OCI-LY1 (cell line): ENCODE results near the gene KHDC1L.

Experiments used
- H2AFZ ChIP-seq: fragments of 200-600 bp; sonication (generic), shearing (Covaris generic); 2 replicates; pipeline ENCODE4 v1.6.0; 2014; ENCODE audit warnings: antibody characterized with exemption, mild to moderate bottlenecking, low read length
- H3F3A ChIP-seq: fragments of 200-600 bp; sonication (generic), shearing (Covaris generic); 2 replicates; pipeline ENCODE4 v1.6.0; 2014; ENCODE audit warnings: mild to moderate bottlenecking, antibody characterized with exemption, low read length, moderate library complexity; ENCODE audit not compliant: insufficient read depth
- H3K27ac ChIP-seq: fragments of 200-600 bp; sonication (generic); 2 replicates; pipeline ENCODE4 v1.5.1; 2014; ENCODE audit warnings: low read length, mixed run types, mild to moderate bottlenecking, low read depth; ENCODE audit not compliant: poor library complexity, severe bottlenecking
- H3K27me3 ChIP-seq: fragments of 200-600 bp; sonication (generic); 2 replicates; pipeline ENCODE4 v1.6.0; 2014; ENCODE audit warnings: antibody characterized with exemption, mild to moderate bottlenecking, low read length, moderate library complexity; ENCODE audit not compliant: insufficient read depth
- H3K36me3 ChIP-seq: fragments of 200-600 bp; sonication (generic); 2 replicates; pipeline ENCODE4 v1.6.1; 2014; ENCODE audit warnings: mild to moderate bottlenecking, antibody characterized with exemption, low read length, moderate library complexity, mixed read lengths; ENCODE audit not compliant: insufficient read depth
- H3K4me1 ChIP-seq: fragments of 200-600 bp; sonication (generic); 2 replicates; pipeline ENCODE4 v1.5.1; 2014; ENCODE audit warnings: mild to moderate bottlenecking, low read length, moderate library complexity; ENCODE audit not compliant: insufficient read depth, severe bottlenecking
- H3K4me2 ChIP-seq: fragments of 200-600 bp; sonication (generic), shearing (Covaris generic); 2 replicates; pipeline ENCODE4 v1.6.1; 2014; ENCODE audit warnings: low read length
- H3K4me3 ChIP-seq: fragments of 200-600 bp; sonication (generic); 2 replicates; pipeline ENCODE4 v1.5.1; 2014; ENCODE audit warnings: low read length, low read depth, mild to moderate bottlenecking, mixed read lengths; ENCODE audit not compliant: poor library complexity, severe bottlenecking
- H3K79me2 ChIP-seq: fragments of 200-600 bp; shearing (Covaris generic); 2 replicates; pipeline ENCODE4 v1.6.1; 2016; ENCODE audit warnings: mixed run types, low read length, mixed read lengths; ENCODE audit not compliant: insufficient read depth
- H3K9ac ChIP-seq: fragments of 200-600 bp; sonication (generic), shearing (Covaris generic); 2 replicates; pipeline ENCODE4 v1.6.1; 2014; ENCODE audit warnings: mild to moderate bottlenecking, low read length, mixed read lengths
- H3K9me2 ChIP-seq: fragments of 200-600 bp; sonication (generic), shearing (Covaris generic); 2 replicates; pipeline ENCODE4 v1.6.1; 2014; ENCODE audit warnings: low read depth, mild to moderate bottlenecking, low read length, mixed read lengths
- H3K9me3 ChIP-seq: fragments of 200-600 bp; shearing (Covaris generic); 2 replicates; pipeline ENCODE4 v1.6.1; 2014; ENCODE audit warnings: low read length, mixed read lengths
- H4K20me1 ChIP-seq: fragments of 200-600 bp; sonication (generic), shearing (Covaris generic); 2 replicates; pipeline ENCODE4 v1.6.0; 2016; ENCODE audit warnings: mild to moderate bottlenecking, low read length; ENCODE audit not compliant: insufficient read depth
- CTCF ChIP-seq: fragments of 200-600 bp; sonication (generic), shearing (Covaris generic); IDR thresholded peaks from 2 replicates; pipeline ENCODE4 v1.5.1; 2017; ENCODE audit warnings: mild to moderate bottlenecking, antibody characterized with exemption, low read length, moderate library complexity, mixed read lengths
- EZH2 ChIP-seq: fragments of 200-600 bp; sonication (generic), shearing (Covaris generic); IDR thresholded peaks from 2 replicates; pipeline ENCODE4 v1.8.0; 2017; ENCODE audit warnings: borderline replicate concordance, mixed run types, mild to moderate bottlenecking, antibody characterized with exemption, low read length, moderate library complexity, mixed read lengths

The KHDC1L gene

GRCh38 chr6:73177221-73177944, 47.9 kb downstream of the KHDC1L start:
- H3K4me2 ChIP-seq = peak overlapping the region; percentile 43
- no peaks in the 10 kb centered on the region for H3K27me3 ChIP-seq
- no peaks in the 10 kb centered on the region for H3F3A ChIP-seq
- H3K79me2 ChIP-seq = no peaks in the 10 kb centered on the region
- H3K9me2 ChIP-seq = no peaks in the 10 kb centered on the region
- no peak overlapping the region for H2AFZ ChIP-seq
- H3K27ac ChIP-seq = peak overlapping the region; percentile 66
- TF ChIP-seq EZH2 = no peak
- no peak for TF ChIP-seq CTCF
- peaks cover 46% of the 10 kb centered on the region for H3K4me1 ChIP-seq
- no peaks in the 10 kb centered on the region for H3K9me3 ChIP-seq
- no peaks in the 10 kb centered on the region for H3K36me3 ChIP-seq
- H4K20me1 ChIP-seq = no peaks in the 10 kb centered on the region
- peak overlapping the region; percentile 20 for H3K4me3 ChIP-seq
- H3K9ac ChIP-seq = no peak overlapping the region

- H3K9me2 ChIP-seq = no peaks in the 10 kb centered on the region
- no peak overlapping the region for H2AFZ ChIP-seq
- H4K20me1 ChIP-seq = no peaks in the 10 kb centered on the region
- no peak overlapping the region for H3K9ac ChIP-seq
- H3K4me1 ChIP-seq = peaks cover 46% of the 10 kb centered on the region
- no peak overlapping the region for H3K27ac ChIP-seq
- no peak overlapping the region for H3K4me3 ChIP-seq
- no peaks in the 10 kb centered on the region for H3K9me3 ChIP-seq
- TF ChIP-seq EZH2 (no peak), CTCF (no peak)
- no peaks in the 10 kb centered on the region for H3F3A ChIP-seq
- no peaks in the 10 kb centered on the region for H3K27me3 ChIP-seq
- H3K79me2 ChIP-seq = no peaks in the 10 kb centered on the region
- H3K36me3 ChIP-seq = no peaks in the 10 kb centered on the region
- peak overlapping the region; percentile 43; the same call in 1 of the 2 replicates for H3K4me2 ChIP-seq
Measured at GRCh38 chr6:73176057-73176456, 49.2 kb downstream of the KHDC1L start.

- Histone ChIP-seq H4K20me1 (no peaks in the 10 kb centered on the region), H3K27ac (no peak overlapping the region), H3K36me3 (no peaks in the 10 kb centered on the region), H3K9me2 (no peaks in the 10 kb centered on the region), H3K27me3 (no peaks in the 10 kb centered on the region), H2AFZ (no peak overlapping the region), H3K9me3 (no peaks in the 10 kb centered on the region), H3F3A (no peaks in the 10 kb centered on the region), H3K9ac (no peak overlapping the region), H3K79me2 (no peaks in the 10 kb centered on the region), H3K4me2 (no peak overlapping the region), H3K4me3 (no peak overlapping the region), H3K4me1 (peaks cover 32% of the 10 kb centered on the region)
- TF ChIP-seq CTCF = no peak
- no peak for TF ChIP-seq EZH2
Measured at GRCh38 chr6:73174646-73175045, 50.6 kb downstream of the KHDC1L start.
